Activated T-helper 17 cell treated with anti-CD3 and anti-CD28 coated beads, Interleukin-2, amount 50 U/mL, for 72 hours (primary cell): ENCODE results near the gene TXLNB. TPM values are rescaled to one million over a fixed set of nuclear protein-coding genes. Genes with fewer than 3 reads are reported as not detected.

Experiments
- ATAC-seq: fragments of 150-1000 bp; cut with Tn5 transposase; replicated peaks from 2 replicates; pipeline ENCODE4 v1.10.0; 2021; ENCODE audit warnings: mild to moderate bottlenecking, moderate library complexity
- H3K27ac Mint-ChIP-seq: one replicate; pipeline ENCODE4 v1.8.0; 2022; ENCODE audit warnings: mixed read lengths
- H3K27me3 Mint-ChIP-seq: one replicate; pipeline ENCODE4 v1.8.0; 2022; ENCODE audit warnings: mixed read lengths
- H3K36me3 Mint-ChIP-seq: one replicate; pipeline ENCODE4 v1.8.0; 2022; ENCODE audit warnings: low read depth, mild to moderate bottlenecking, mixed read lengths
- H3K4me1 Mint-ChIP-seq: one replicate; pipeline ENCODE4 v1.8.0; 2022; ENCODE audit warnings: mixed read lengths
- H3K4me3 Mint-ChIP-seq: one replicate; pipeline ENCODE4 v1.8.0; 2022; ENCODE audit warnings: mild to moderate bottlenecking, mixed read lengths
- H3K9me3 Mint-ChIP-seq: one replicate; pipeline ENCODE4 v1.8.0; 2022; ENCODE audit warnings: mixed read lengths
- total RNA-seq, 2 donors: library from RNA; stranded (reverse); gene quantifications; one replicate each; pipeline ENCODE4 v1.2.3, GENCODE V29; 2022

Gene TXLNB
- total RNA-seq, 2 donors from 2014 or later, result 0.24 to 0.37 TPM

DNA sequence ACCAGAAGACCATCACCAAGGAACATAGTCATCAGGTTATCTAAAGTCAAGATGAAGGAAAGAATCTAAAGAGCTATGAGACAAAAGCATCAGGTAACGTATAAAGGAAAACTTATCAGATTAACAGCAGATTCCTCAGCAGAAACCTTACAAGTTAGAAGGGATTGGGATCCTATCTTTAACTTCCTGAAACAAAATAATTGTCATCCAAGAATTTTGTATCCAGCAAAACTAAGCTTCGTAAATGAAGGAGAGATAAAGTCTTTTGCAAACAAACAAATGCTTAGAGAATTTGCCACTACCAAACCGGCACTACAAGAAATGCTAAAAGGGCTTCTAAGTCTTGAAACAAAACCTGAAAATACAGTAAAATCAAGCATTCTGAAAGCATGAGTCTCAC is 86.0 kb downstream of the TXLNB start:
- Mint-ChIP-seq H3K4me3 (no peak overlapping the region), H3K27ac (no peak overlapping the region), H3K9me3 (peaks cover 20% of the 10 kb centered on the region), H3K36me3 (no peaks in the 10 kb centered on the region), H3K27me3 (no peaks in the 10 kb centered on the region), H3K4me1 (no peaks in the 10 kb centered on the region)
- ATAC-seq, result no peak

DNA sequence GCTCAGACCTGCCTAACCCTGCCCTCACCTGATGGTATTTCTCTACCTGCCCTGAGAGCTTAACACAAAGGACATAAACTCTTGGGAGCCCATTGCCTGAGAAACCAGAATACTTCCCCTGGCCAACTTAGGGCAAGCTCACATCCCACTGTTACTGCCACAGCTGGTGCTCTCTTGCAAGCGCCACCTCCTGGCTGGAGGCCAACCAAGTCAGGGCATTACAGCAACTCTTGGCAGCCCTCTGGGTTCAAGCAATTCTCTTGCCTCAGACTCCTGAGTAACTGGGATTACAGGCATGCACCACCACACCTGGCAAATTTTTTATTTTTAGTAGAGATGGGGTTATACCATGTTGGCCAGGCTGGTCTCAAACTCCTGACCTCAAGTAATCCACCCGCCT is 86.8 kb downstream of the TXLNB start:
- Mint-ChIP-seq H3K36me3 (no peaks in the 10 kb centered on the region), H3K9me3 (peaks cover 20% of the 10 kb centered on the region), H3K27me3 (no peaks in the 10 kb centered on the region), H3K4me3 (no peak overlapping the region), H3K27ac (no peak overlapping the region), H3K4me1 (no peaks in the 10 kb centered on the region)
- no peak for ATAC-seq

DNA sequence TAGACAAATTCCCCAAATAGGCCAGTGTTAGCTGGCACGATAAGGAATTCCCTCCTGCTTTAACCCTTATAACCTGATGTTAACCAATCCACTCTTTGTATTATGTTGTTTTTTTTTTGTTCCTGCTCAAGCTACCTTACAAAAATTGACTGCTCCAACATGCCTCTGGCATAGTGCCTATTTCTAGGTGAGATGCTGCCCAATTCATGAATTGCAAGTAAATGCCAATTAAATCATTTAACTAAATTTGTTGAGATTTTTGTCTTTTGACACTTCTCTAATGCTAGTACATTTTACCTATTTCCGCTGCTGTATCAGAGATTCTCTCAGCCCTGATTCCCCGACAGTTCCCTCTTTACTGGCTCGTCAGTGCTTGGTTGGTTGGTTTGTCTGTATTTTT is 90.4 kb downstream of the TXLNB start:
- ATAC-seq, result no peak
- Mint-ChIP-seq H3K4me1 (no peaks in the 10 kb centered on the region), H3K27ac (no peak overlapping the region), H3K9me3 (no peaks in the 10 kb centered on the region), H3K27me3 (no peaks in the 10 kb centered on the region), H3K36me3 (no peaks in the 10 kb centered on the region), H3K4me3 (no peak overlapping the region)

GRCh38 chr6:139198529-139199288 is 93.1 kb downstream of the TXLNB start:
- H3K27me3 Mint-ChIP-seq, result no peaks in the 10 kb centered on the region
- H3K4me3 Mint-ChIP-seq, result no peak overlapping the region
- H3K4me1 Mint-ChIP-seq, result no peaks in the 10 kb centered on the region
- no peak overlapping the region for H3K27ac Mint-ChIP-seq
- no peak for ATAC-seq
- no peaks in the 10 kb centered on the region for H3K36me3 Mint-ChIP-seq
- H3K9me3 Mint-ChIP-seq, result no peaks in the 10 kb centered on the region

GRCh38 chr6:139194740-139195139 is 97.1 kb downstream of the TXLNB start:
- ATAC-seq, result no peak
- no peaks in the 10 kb centered on the region for H3K36me3 Mint-ChIP-seq
- no peaks in the 10 kb centered on the region for H3K4me1 Mint-ChIP-seq
- H3K4me3 Mint-ChIP-seq, result no peak overlapping the region
- H3K27me3 Mint-ChIP-seq, result no peaks in the 10 kb centered on the region
- no peak overlapping the region for H3K27ac Mint-ChIP-seq
- no peaks in the 10 kb centered on the region for H3K9me3 Mint-ChIP-seq

Other genes starting within 250 kb of the TXLNB start
- 10 to 100 TPM; 67.0 to 85.7 TPM for gene HECA, start 156.9 kb downstream of the TXLNB start, total RNA-seq
- 10 to 100 TPM; 60.9 to 99.4 TPM for gene CITED2, start 82.7 kb upstream of the TXLNB start, total RNA-seq